Measurements from ENCODE around the gene MLLT6. TPM values are rescaled to one million over a fixed set of nuclear protein-coding genes. Genes with fewer than 3 reads are reported as not detected.

Gene MLLT6
- total and polyA plus RNA-seq, 2 of the 13 experiments (the other 11 are each of a cell fraction or from before 2014, with no cell fraction given), result 50.7 to 69.5 TPM

- TF ChIP-seq, protein P1, sequence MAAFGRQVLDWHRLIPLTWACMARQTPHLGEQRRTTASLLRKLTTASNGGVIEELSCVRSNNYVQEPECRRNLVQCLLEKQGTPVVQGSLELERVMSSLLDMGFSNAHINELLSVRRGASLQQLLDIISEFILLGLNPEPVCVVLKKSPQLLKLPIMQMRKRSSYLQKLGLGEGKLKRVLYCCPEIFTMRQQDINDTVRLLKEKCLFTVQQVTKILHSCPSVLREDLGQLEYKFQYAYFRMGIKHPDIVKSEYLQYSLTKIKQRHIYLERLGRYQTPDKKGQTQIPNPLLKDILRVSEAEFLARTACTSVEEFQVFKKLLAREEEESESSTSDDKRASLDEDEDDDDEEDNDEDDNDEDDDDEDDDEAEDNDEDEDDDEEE (CRISPR knock-in tag; IDR thresholded peaks at IDR 0.05), result no peak
- no peak for TF ChIP-seq ZNF460 (CRISPR knock-in tag; IDR thresholded peaks at IDR 0.05; ENCODE audit: borderline replicate concordance)
- no peak for TF ChIP-seq SIN3A (IDR thresholded peaks at IDR 0.05; ENCODE audit: borderline replicate concordance, low read depth, low read length)
- no peak for TF ChIP-seq ZNF841 (CRISPR knock-in tag; IDR thresholded peaks at IDR 0.05; ENCODE audit: borderline replicate concordance)
- 0 out of 2 replicates have a peak, but pooled peaks have one; percentile 7 for TF ChIP-seq GABPB1 (CRISPR knock-in tag; IDR thresholded peaks at IDR 0.05)
- no peak for TF ChIP-seq ZSCAN30 (CRISPR knock-in tag; IDR thresholded peaks at IDR 0.05)
- no peak for TF ChIP-seq JUN (CRISPR knock-in tag; IDR thresholded peaks at IDR 0.05)
- TF ChIP-seq NFRKB (IDR thresholded peaks at IDR 0.05), result no peak
- no peak; the same call in 1 of the 2 replicates for TF ChIP-seq ZC3H4 (CRISPR knock-in tag; IDR thresholded peaks at IDR 0.05; ENCODE audit: borderline replicate concordance)
- no peak; the same call in 1 of the 2 replicates for TF ChIP-seq KDM6A (CRISPR knock-in tag; IDR thresholded peaks at IDR 0.05; ENCODE audit: low read depth)
- peak; percentile 74; the same call in 1 of the 2 replicates for TF ChIP-seq HDAC2 (CRISPR knock-in tag; IDR thresholded peaks at IDR 0.05)
- TF ChIP-seq ZNF274 (CRISPR knock-in tag; IDR thresholded peaks at IDR 0.05), result no peak
- TF ChIP-seq ZNF446 (CRISPR knock-in tag; IDR thresholded peaks at IDR 0.05), result no peak
- TF ChIP-seq BCL6 (CRISPR knock-in tag; IDR thresholded peaks at IDR 0.05), result peak; percentile 68; the same call in 1 of the 2 replicates
- no peak for TF ChIP-seq TBL1XR1 (IDR thresholded peaks at IDR 0.05; ENCODE audit: borderline replicate concordance, low read length, partially characterized antibody)
- TF ChIP-seq, protein P2, sequence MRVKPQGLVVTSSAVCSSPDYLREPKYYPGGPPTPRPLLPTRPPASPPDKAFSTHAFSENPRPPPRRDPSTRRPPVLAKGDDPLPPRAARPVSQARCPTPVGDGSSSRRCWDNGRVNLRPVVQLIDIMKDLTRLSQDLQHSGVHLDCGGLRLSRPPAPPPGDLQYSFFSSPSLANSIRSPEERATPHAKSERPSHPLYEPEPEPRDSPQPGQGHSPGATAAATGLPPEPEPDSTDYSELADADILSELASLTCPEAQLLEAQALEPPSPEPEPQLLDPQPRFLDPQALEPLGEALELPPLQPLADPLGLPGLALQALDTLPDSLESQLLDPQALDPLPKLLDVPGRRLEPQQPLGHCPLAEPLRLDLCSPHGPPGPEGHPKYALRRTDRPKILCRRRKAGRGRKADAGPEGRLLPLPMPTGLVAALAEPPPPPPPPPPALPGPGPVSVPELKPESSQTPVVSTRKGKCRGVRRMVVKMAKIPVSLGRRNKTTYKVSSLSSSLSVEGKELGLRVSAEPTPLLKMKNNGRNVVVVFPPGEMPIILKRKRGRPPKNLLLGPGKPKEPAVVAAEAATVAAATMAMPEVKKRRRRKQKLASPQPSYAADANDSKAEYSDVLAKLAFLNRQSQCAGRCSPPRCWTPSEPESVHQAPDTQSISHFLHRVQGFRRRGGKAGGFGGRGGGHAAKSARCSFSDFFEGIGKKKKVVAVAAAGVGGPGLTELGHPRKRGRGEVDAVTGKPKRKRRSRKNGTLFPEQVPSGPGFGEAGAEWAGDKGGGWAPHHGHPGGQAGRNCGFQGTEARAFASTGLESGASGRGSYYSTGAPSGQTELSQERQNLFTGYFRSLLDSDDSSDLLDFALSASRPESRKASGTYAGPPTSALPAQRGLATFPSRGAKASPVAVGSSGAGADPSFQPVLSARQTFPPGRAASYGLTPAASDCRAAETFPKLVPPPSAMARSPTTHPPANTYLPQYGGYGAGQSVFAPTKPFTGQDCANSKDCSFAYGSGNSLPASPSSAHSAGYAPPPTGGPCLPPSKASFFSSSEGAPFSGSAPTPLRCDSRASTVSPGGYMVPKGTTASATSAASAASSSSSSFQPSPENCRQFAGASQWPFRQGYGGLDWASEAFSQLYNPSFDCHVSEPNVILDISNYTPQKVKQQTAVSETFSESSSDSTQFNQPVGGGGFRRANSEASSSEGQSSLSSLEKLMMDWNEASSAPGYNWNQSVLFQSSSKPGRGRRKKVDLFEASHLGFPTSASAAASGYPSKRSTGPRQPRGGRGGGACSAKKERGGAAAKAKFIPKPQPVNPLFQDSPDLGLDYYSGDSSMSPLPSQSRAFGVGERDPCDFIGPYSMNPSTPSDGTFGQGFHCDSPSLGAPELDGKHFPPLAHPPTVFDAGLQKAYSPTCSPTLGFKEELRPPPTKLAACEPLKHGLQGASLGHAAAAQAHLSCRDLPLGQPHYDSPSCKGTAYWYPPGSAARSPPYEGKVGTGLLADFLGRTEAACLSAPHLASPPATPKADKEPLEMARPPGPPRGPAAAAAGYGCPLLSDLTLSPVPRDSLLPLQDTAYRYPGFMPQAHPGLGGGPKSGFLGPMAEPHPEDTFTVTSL (CRISPR knock-in tag; IDR thresholded peaks at IDR 0.05; ENCODE audit: borderline replicate concordance), result no peak
- TF ChIP-seq ZFP91 (CRISPR knock-in tag; IDR thresholded peaks at IDR 0.05; ENCODE audit: borderline replicate concordance), result no peak
- TF ChIP-seq, protein P3, sequence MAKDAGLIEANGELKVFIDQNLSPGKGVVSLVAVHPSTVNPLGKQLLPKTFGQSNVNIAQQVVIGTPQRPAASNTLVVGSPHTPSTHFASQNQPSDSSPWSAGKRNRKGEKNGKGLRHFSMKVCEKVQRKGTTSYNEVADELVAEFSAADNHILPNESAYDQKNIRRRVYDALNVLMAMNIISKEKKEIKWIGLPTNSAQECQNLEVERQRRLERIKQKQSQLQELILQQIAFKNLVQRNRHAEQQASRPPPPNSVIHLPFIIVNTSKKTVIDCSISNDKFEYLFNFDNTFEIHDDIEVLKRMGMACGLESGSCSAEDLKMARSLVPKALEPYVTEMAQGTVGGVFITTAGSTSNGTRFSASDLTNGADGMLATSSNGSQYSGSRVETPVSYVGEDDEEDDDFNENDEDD (CRISPR knock-in tag; IDR thresholded peaks at IDR 0.05; ENCODE audit: borderline replicate concordance), result peak; percentile 35; the same call in 1 of the 2 replicates
- TF ChIP-seq, protein P4, sequence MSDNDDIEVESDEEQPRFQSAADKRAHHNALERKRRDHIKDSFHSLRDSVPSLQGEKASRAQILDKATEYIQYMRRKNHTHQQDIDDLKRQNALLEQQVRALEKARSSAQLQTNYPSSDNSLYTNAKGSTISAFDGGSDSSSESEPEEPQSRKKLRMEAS (IDR thresholded peaks at IDR 0.05), result peak; percentile 41; the same call in 1 of the 2 replicates
- TF ChIP-seq ZNF251 (CRISPR knock-in tag; IDR thresholded peaks at IDR 0.05), result no peak
These were observed 37.8 kb upstream of the MLLT6 start (continued) for GRCh38 chr17:38667099-38667786.

Measured in HepG2 (cell line).